Measurements from ENCODE around the gene B4GALNT4. TPM values are rescaled to one million over a fixed set of nuclear protein-coding genes. Genes with fewer than 3 reads are reported as not detected.

Gene B4GALNT4
- total and polyA plus RNA-seq, 2 of the 13 experiments (the other 11 are each of a cell fraction or from before 2014, with no cell fraction given) = 30.5 to 50.1 TPM

- peak; percentile 83 for TF ChIP-seq ZMYM4 (CRISPR knock-in tag; IDR thresholded peaks at IDR 0.05)
- peak; percentile 71 for TF ChIP-seq ZBTB33 (CRISPR knock-in tag; IDR thresholded peaks at IDR 0.05)
- peak; percentile 43; the same call in 1 of the 2 replicates for TF ChIP-seq ZSCAN21 (CRISPR knock-in tag; IDR thresholded peaks at IDR 0.05; ENCODE audit: borderline replicate concordance)
- TF ChIP-seq ZBTB7B (CRISPR knock-in tag; IDR thresholded peaks at IDR 0.05) = 0 out of 2 replicates have a peak, but pooled peaks have one; percentile 29
- TF ChIP-seq KDM3A (CRISPR knock-in tag; IDR thresholded peaks at IDR 0.05; ENCODE audit: low read depth) = no peak
- TF ChIP-seq GATAD1 (CRISPR knock-in tag; IDR thresholded peaks at IDR 0.05) = peak; percentile 74
- no peak for TF ChIP-seq TRIM24 (CRISPR knock-in tag; IDR thresholded peaks at IDR 0.05)
- no peak for TF ChIP-seq ZNF431 (CRISPR knock-in tag; IDR thresholded peaks at IDR 0.05; ENCODE audit: borderline replicate concordance, low read depth)
- no peak for TF ChIP-seq ZNF614 (CRISPR knock-in tag; IDR thresholded peaks at IDR 0.05; ENCODE audit: borderline replicate concordance)
- TF ChIP-seq FOXM1 (CRISPR knock-in tag; IDR thresholded peaks at IDR 0.05) = no peak
- TF ChIP-seq MTA1 (CRISPR knock-in tag; IDR thresholded peaks at IDR 0.05; ENCODE audit: borderline replicate concordance) = peak; percentile 72; the same call in 1 of the 2 replicates
- TF ChIP-seq LCORL (IDR thresholded peaks at IDR 0.05) = no peak
- TF ChIP-seq LCORL (CRISPR knock-in tag; IDR thresholded peaks at IDR 0.05) = peak; percentile 44; the same call in 1 of the 2 replicates
- TF ChIP-seq, protein P1, sequence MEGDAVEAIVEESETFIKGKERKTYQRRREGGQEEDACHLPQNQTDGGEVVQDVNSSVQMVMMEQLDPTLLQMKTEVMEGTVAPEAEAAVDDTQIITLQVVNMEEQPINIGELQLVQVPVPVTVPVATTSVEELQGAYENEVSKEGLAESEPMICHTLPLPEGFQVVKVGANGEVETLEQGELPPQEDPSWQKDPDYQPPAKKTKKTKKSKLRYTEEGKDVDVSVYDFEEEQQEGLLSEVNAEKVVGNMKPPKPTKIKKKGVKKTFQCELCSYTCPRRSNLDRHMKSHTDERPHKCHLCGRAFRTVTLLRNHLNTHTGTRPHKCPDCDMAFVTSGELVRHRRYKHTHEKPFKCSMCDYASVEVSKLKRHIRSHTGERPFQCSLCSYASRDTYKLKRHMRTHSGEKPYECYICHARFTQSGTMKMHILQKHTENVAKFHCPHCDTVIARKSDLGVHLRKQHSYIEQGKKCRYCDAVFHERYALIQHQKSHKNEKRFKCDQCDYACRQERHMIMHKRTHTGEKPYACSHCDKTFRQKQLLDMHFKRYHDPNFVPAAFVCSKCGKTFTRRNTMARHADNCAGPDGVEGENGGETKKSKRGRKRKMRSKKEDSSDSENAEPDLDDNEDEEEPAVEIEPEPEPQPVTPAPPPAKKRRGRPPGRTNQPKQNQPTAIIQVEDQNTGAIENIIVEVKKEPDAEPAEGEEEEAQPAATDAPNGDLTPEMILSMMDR (CRISPR knock-in tag; IDR thresholded peaks at IDR 0.05) = peak; percentile 93
- no peak for TF ChIP-seq ZKSCAN8 (CRISPR knock-in tag; IDR thresholded peaks at IDR 0.05; ENCODE audit: borderline replicate concordance)
- TF ChIP-seq NFAT5 (CRISPR knock-in tag; IDR thresholded peaks at IDR 0.05) = no peak
- TF ChIP-seq RAD21 (CRISPR knock-in tag; IDR thresholded peaks at IDR 0.05) = peak; percentile 47; the same call in 1 of the 2 replicates
- TF ChIP-seq ZNF572 (CRISPR knock-in tag; IDR thresholded peaks at IDR 0.05) = no peak
- TF ChIP-seq REXO4 (CRISPR knock-in tag; IDR thresholded peaks at IDR 0.05; ENCODE audit: borderline replicate concordance) = no peak
- 0 out of 2 replicates have a peak, but pooled peaks have one; percentile 18 for TF ChIP-seq ETV5 (CRISPR knock-in tag; IDR thresholded peaks at IDR 0.05; ENCODE audit: borderline replicate concordance)
- TF ChIP-seq MAFG (CRISPR knock-in tag; IDR thresholded peaks at IDR 0.05) = no peak
- TF ChIP-seq RXRA (CRISPR knock-in tag; IDR thresholded peaks at IDR 0.05) = peak; percentile 63
Measured at GRCh38 chr11:363948-364761, 5.1 kb upstream of the B4GALNT4 start (continued).
